WTC11 (cell line): ENCODE results near the gene CABP2. TPM values are rescaled to one million over a fixed set of nuclear protein-coding genes. Genes with fewer than 3 reads are reported as not detected.
"Not testable (repeated sequence)": the region's sequence is repeated elsewhere in the genome, so short reads cannot be mapped to it uniquely, and the experiment has no call there.

Experiments used
- ATAC-seq: fragments of 200-7000 bp; cut with Tn5 transposase; 2 replicates; pipeline ENCODE4 v1.10.0; 2021; ENCODE audit warnings: mild to moderate bottlenecking, moderate library complexity
- CTCF ChIA-PET: fragments of 300-600 bp; sonication (Branson Sonifier 250); formaldehyde crosslinking; loops from one replicate; lab custom pipeline; 2021; ENCODE audit warnings: antibody characterized with exemption; lab: Charles Lee
- POLR2A ChIA-PET: fragments of 350-600 bp; sonication (Branson Sonifier 250); formaldehyde crosslinking; loops from one replicate; lab custom pipeline; 2021; ENCODE audit warnings: antibody characterized with exemption; lab: Charles Lee
- DNase-seq: peaks from one replicate; pipeline ENCODE4 v3.0.0; 2021; ENCODE audit warnings: low spot score
- H3K27ac Mint-ChIP-seq: 2 replicates; pipeline ENCODE4 v1.8.0; 2021; ENCODE audit warnings: mixed read lengths
- H3K27me3 Mint-ChIP-seq: 2 replicates; pipeline ENCODE4 v1.8.0; 2021; ENCODE audit warnings: low read depth, mild to moderate bottlenecking, moderate library complexity, mixed read lengths
- H3K36me3 Mint-ChIP-seq: 2 replicates; pipeline ENCODE4 v1.8.0; 2021; ENCODE audit warnings: mixed read lengths
- H3K4me1 Mint-ChIP-seq: 2 replicates; pipeline ENCODE4 v1.8.0; 2022; ENCODE audit warnings: mixed read lengths
- H3K4me3 Mint-ChIP-seq: 2 replicates; pipeline ENCODE4 v1.8.0; 2021; ENCODE audit warnings: mild to moderate bottlenecking, moderate library complexity, mixed read lengths
- H3K9me3 Mint-ChIP-seq: 2 replicates; pipeline ENCODE4 v1.8.0; 2021; ENCODE audit warnings: mixed read lengths
- AFF4 ChIP-seq: sonication (generic); formaldehyde crosslinking; IDR thresholded peaks from 2 replicates; pipeline ENCODE4 v1.8.1; 2023; ENCODE audit warnings: mild to moderate bottlenecking, missing genetic modification reagents, borderline replicate concordance
- ARID4B ChIP-seq: sonication (generic); formaldehyde crosslinking; IDR thresholded peaks from 2 replicates; pipeline ENCODE4 v1.8.0; 2023; ENCODE audit warnings: missing genetic modification reagents, mild to moderate bottlenecking, borderline replicate concordance
- EMX1 ChIP-seq: fragments of 250-450 bp; sonication (Bioruptor Pico); IDR thresholded peaks from 2 replicates; pipeline ENCODE4 v1.8.0; 2021; ENCODE audit warnings: mild to moderate bottlenecking
- FOXK1 ChIP-seq: sonication (generic); formaldehyde crosslinking; IDR thresholded peaks from 2 replicates; pipeline ENCODE4 v1.8.0; 2022; ENCODE audit warnings: mild to moderate bottlenecking, moderate library complexity, missing genetic modification reagents
- NFE2L1 ChIP-seq: sonication (generic); formaldehyde crosslinking; IDR thresholded peaks from 2 replicates; pipeline ENCODE4 v1.8.1; 2023; ENCODE audit warnings: missing genetic modification reagents
- NR2C2 ChIP-seq: sonication (generic); formaldehyde crosslinking; IDR thresholded peaks from 2 replicates; pipeline ENCODE4 v1.8.0; 2022; ENCODE audit warnings: mild to moderate bottlenecking, missing genetic modification reagents
- PRRX2 ChIP-seq: fragments of 250-450 bp; sonication (Bioruptor Pico); IDR thresholded peaks from 2 replicates; pipeline ENCODE4 v1.8.0; 2021; ENCODE audit warnings: mild to moderate bottlenecking
- RORB ChIP-seq: fragments of 250-450 bp; sonication (Bioruptor Pico); IDR thresholded peaks from 2 replicates; pipeline ENCODE4 v1.9.0; 2021; ENCODE audit warnings: mild to moderate bottlenecking
- STAT6 ChIP-seq: sonication (generic); formaldehyde crosslinking; conservative IDR thresholded peaks from 2 replicates; pipeline ENCODE4 v1.8.1; 2023; ENCODE audit warnings: mild to moderate bottlenecking, low read depth, missing genetic modification reagents, moderate library complexity
- ZNF263 ChIP-seq: sonication (generic); formaldehyde crosslinking; IDR thresholded peaks from 2 replicates; pipeline ENCODE4 v1.8.1; 2022; ENCODE audit warnings: low read depth, mild to moderate bottlenecking, moderate library complexity, missing genetic modification reagents
- total RNA-seq: library from RNA; stranded (reverse); gene quantifications from 3 replicates; pipeline ENCODE4 v1.2.3, GENCODE V29; 2021
- TF ChIP-seq, protein P1 (sequence below): sonication (generic); formaldehyde crosslinking; conservative IDR thresholded peaks from 2 replicates; pipeline ENCODE4 v1.8.1; 2022; ENCODE audit warnings: mild to moderate bottlenecking, missing genetic modification reagents
- TF ChIP-seq, protein P2 (sequence below): fragments of 250-450 bp; sonication (Bioruptor Pico); IDR thresholded peaks from 2 replicates; pipeline ENCODE4 v1.9.0; 2021; ENCODE audit warnings: mild to moderate bottlenecking, borderline replicate concordance

Gene CABP2
- total RNA-seq, 1 experiment from 2014 or later: not detected

GRCh38 chr11:67556244-67556643 is 33.0 kb upstream of the CABP2 start (continued):
- no peak for TF ChIP-seq AFF4 (CRISPR knock-in tag)
- no peak for TF ChIP-seq FOXK1 (CRISPR knock-in tag)
- TF ChIP-seq PRRX2: no peak
- no peak for TF ChIP-seq STAT6 (CRISPR knock-in tag)
- no peak for TF ChIP-seq ZNF263 (CRISPR knock-in tag)
- TF ChIP-seq, protein P1, sequence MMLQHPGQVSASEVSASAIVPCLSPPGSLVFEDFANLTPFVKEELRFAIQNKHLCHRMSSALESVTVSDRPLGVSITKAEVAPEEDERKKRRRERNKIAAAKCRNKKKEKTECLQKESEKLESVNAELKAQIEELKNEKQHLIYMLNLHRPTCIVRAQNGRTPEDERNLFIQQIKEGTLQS (CRISPR knock-in tag): no peak
- TF ChIP-seq, protein P2, sequence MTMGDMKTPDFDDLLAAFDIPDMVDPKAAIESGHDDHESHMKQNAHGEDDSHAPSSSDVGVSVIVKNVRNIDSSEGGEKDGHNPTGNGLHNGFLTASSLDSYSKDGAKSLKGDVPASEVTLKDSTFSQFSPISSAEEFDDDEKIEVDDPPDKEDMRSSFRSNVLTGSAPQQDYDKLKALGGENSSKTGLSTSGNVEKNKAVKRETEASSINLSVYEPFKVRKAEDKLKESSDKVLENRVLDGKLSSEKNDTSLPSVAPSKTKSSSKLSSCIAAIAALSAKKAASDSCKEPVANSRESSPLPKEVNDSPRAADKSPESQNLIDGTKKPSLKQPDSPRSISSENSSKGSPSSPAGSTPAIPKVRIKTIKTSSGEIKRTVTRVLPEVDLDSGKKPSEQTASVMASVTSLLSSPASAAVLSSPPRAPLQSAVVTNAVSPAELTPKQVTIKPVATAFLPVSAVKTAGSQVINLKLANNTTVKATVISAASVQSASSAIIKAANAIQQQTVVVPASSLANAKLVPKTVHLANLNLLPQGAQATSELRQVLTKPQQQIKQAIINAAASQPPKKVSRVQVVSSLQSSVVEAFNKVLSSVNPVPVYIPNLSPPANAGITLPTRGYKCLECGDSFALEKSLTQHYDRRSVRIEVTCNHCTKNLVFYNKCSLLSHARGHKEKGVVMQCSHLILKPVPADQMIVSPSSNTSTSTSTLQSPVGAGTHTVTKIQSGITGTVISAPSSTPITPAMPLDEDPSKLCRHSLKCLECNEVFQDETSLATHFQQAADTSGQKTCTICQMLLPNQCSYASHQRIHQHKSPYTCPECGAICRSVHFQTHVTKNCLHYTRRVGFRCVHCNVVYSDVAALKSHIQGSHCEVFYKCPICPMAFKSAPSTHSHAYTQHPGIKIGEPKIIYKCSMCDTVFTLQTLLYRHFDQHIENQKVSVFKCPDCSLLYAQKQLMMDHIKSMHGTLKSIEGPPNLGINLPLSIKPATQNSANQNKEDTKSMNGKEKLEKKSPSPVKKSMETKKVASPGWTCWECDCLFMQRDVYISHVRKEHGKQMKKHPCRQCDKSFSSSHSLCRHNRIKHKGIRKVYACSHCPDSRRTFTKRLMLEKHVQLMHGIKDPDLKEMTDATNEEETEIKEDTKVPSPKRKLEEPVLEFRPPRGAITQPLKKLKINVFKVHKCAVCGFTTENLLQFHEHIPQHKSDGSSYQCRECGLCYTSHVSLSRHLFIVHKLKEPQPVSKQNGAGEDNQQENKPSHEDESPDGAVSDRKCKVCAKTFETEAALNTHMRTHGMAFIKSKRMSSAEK: no peak
- TF ChIP-seq EMX1 (CRISPR knock-in tag): no peak
- no peak for TF ChIP-seq RORB (CRISPR knock-in tag)
- TF ChIP-seq ARID4B (CRISPR knock-in tag): no peak
- TF ChIP-seq NR2C2 (CRISPR knock-in tag): no peak
- no peak for TF ChIP-seq NFE2L1 (CRISPR knock-in tag)
- TF ChIP-seq, all 79 proteins: peak for 0

- CTCF ChIA-PET, ATAC-seq, H3K4me3 Mint-ChIP-seq, POLR2A ChIA-PET, H3K4me1 Mint-ChIP-seq, DNase-seq, H3K27ac Mint-ChIP-seq: not testable (repeated sequence)
- Mint-ChIP-seq H3K9me3 (peaks cover 29% of the 10 kb centered on the region), H3K27me3 (peaks cover 27% of the 10 kb centered on the region), H3K36me3 (peaks cover 23% of the 10 kb centered on the region)
Observed at GRCh38 chr11:67551697-67552096, 28.5 kb upstream of the CABP2 start.
